Measurements from ENCODE around the gene SLC35A3.
"Not testable (repeated sequence)": the region's sequence is repeated elsewhere in the genome, so short reads cannot be mapped to it uniquely, and the experiment has no call there.

Gene SLC35A3

GRCh38 chr1:99963041-99963795 lies 6.6 kb upstream of the SLC35A3 start:
- H3K4me3 ChIP-seq (ENCODE audit: low read depth, low read length), result no peak overlapping the region
- TF ChIP-seq CTCF (IDR thresholded peaks at IDR 0.05; ENCODE audit: low read depth, low read length, missing control alignments), result no peak
- no peak for DNase-seq (ENCODE audit: low read depth)
- in situ Hi-C loops (cut with HindIII; ENCODE audit: low sequenced_read_pairs), result no loop called here

GRCh38 chr1:99964806-99965205 lies 5.0 kb upstream of the SLC35A3 start:
- in situ Hi-C loops (cut with HindIII; ENCODE audit: low sequenced_read_pairs), result no loop called here
- no peak for DNase-seq (ENCODE audit: low read depth)
- TF ChIP-seq CTCF (IDR thresholded peaks at IDR 0.05; ENCODE audit: low read depth, low read length, missing control alignments), result no peak
- no peak overlapping the region for H3K4me3 ChIP-seq (ENCODE audit: low read depth, low read length)

GRCh38 chr1:99965646-99966375 lies 4.0 kb upstream of the SLC35A3 start:
- no peak for TF ChIP-seq CTCF (IDR thresholded peaks at IDR 0.05; ENCODE audit: low read depth, low read length, missing control alignments)
- in situ Hi-C loops (cut with HindIII; ENCODE audit: low sequenced_read_pairs), result no loop called here

GRCh38 chr1:99968214-99968613 lies 1.6 kb upstream of the SLC35A3 start:
- in situ Hi-C loops (cut with HindIII; ENCODE audit: low sequenced_read_pairs), result no loop called here
- no peak for TF ChIP-seq CTCF (IDR thresholded peaks at IDR 0.05; ENCODE audit: low read depth, low read length, missing control alignments)

More at GRCh38 chr1:99965646-99966375, 4.0 kb upstream of the SLC35A3 start:
- H3K4me3 ChIP-seq (ENCODE audit: low read depth, low read length), result no peak overlapping the region
- DNase-seq (ENCODE audit: low read depth), result no peak

GRCh38 chr1:99969260-99969728 lies 502 bp upstream of the SLC35A3 start:
- in situ Hi-C loops (cut with HindIII; ENCODE audit: low sequenced_read_pairs), result no loop called here
- TF ChIP-seq CTCF (IDR thresholded peaks at IDR 0.05; ENCODE audit: low read depth, low read length, missing control alignments), result no peak
- H3K4me3 ChIP-seq (ENCODE audit: low read depth, low read length), result peak overlapping the region; percentile 78
- DNase-seq (ENCODE audit: low read depth), result no peak

More at GRCh38 chr1:99968214-99968613, 1.6 kb upstream of the SLC35A3 start:
- DNase-seq (ENCODE audit: low read depth), result no peak
- no peak overlapping the region for H3K4me3 ChIP-seq (ENCODE audit: low read depth, low read length)

GRCh38 chr1:99970713-99971255 lies 988 bp downstream of the SLC35A3 start:
- H3K4me3 ChIP-seq (ENCODE audit: low read depth, low read length), result peak overlapping the region; percentile 78
- in situ Hi-C loops (cut with HindIII; ENCODE audit: low sequenced_read_pairs), result no loop called here
- TF ChIP-seq CTCF (IDR thresholded peaks at IDR 0.05; ENCODE audit: low read depth, low read length, missing control alignments), result no peak
- DNase-seq (ENCODE audit: low read depth), result no peak

GRCh38 chr1:99972066-99972465 lies 2.3 kb downstream of the SLC35A3 start:
- in situ Hi-C loops (cut with HindIII; ENCODE audit: low sequenced_read_pairs); DNase-seq (ENCODE audit: low read depth); H3K4me3 ChIP-seq (ENCODE audit: low read depth, low read length): not testable (repeated sequence)
